ENCODE data around the gene IMPDH1. TPM values are rescaled to one million over a fixed set of nuclear protein-coding genes. Genes with fewer than 3 reads are reported as not detected.

Gene IMPDH1
- total RNA-seq, 4 donors from 2014 or later = 36.9 to 87.1 (median 43.3) TPM

- 79 to 80% methylated on average over 1 to 2 of the region's 4 CpGs for WGBS, 2 donors (ENCODE audit: low coverage in 1 of 2)
- no peak for TF ChIP-seq POLR2AphosphoS5 (IDR thresholded peaks at IDR 0.05)
- TF ChIP-seq, protein P1, sequence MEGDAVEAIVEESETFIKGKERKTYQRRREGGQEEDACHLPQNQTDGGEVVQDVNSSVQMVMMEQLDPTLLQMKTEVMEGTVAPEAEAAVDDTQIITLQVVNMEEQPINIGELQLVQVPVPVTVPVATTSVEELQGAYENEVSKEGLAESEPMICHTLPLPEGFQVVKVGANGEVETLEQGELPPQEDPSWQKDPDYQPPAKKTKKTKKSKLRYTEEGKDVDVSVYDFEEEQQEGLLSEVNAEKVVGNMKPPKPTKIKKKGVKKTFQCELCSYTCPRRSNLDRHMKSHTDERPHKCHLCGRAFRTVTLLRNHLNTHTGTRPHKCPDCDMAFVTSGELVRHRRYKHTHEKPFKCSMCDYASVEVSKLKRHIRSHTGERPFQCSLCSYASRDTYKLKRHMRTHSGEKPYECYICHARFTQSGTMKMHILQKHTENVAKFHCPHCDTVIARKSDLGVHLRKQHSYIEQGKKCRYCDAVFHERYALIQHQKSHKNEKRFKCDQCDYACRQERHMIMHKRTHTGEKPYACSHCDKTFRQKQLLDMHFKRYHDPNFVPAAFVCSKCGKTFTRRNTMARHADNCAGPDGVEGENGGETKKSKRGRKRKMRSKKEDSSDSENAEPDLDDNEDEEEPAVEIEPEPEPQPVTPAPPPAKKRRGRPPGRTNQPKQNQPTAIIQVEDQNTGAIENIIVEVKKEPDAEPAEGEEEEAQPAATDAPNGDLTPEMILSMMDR (IDR thresholded peaks at IDR 0.05) = no peak
- TF ChIP-seq EP300 (IDR thresholded peaks at IDR 0.05) = no peak
- TF ChIP-seq POLR2A (IDR thresholded peaks at IDR 0.05) = no peak
Observed at GRCh38 chr7:128434413-128435326, 24.9 kb upstream of the IMPDH1 start.

GRCh38 chr7:128431754-128432153 lies 22.0 kb upstream of the IMPDH1 start:
- no peaks in the 10 kb centered on the region for H3K9me3 ChIP-seq
- no peak for ATAC-seq
- no peak overlapping the region for H3K27ac ChIP-seq
- peaks cover 0 to 7% (median 0%) of the 10 kb centered on the region in 3 donors for H3K4me1 ChIP-seq
- no peaks in the 10 kb centered on the region for H3K36me3 ChIP-seq
- H3K27me3 ChIP-seq = peaks cover 16% of the 10 kb centered on the region
- 78 to 96% methylated on average over 2 of the region's 2 CpGs for WGBS, 2 donors (ENCODE audit: low coverage in 1 of 2)
- no peak overlapping the region for H3K4me3 ChIP-seq
- TF ChIP-seq EP300 (IDR thresholded peaks at IDR 0.05) = no peak
- TF ChIP-seq POLR2A (IDR thresholded peaks at IDR 0.05) = no peak
- TF ChIP-seq, protein P1 (IDR thresholded peaks at IDR 0.05) = no peak

More at GRCh38 chr7:128434413-128435326, 24.9 kb upstream of the IMPDH1 start:
- ATAC-seq = no peak
- no peak overlapping the region for H3K27ac ChIP-seq
- no peak overlapping the region for H3K4me3 ChIP-seq
- no peaks in the 10 kb centered on the region for H3K36me3 ChIP-seq
- H3K9me3 ChIP-seq = no peaks in the 10 kb centered on the region
- no peaks in the 10 kb centered on the region for H3K4me1 ChIP-seq
- H3K27me3 ChIP-seq = peaks cover 8% of the 10 kb centered on the region

DNA sequence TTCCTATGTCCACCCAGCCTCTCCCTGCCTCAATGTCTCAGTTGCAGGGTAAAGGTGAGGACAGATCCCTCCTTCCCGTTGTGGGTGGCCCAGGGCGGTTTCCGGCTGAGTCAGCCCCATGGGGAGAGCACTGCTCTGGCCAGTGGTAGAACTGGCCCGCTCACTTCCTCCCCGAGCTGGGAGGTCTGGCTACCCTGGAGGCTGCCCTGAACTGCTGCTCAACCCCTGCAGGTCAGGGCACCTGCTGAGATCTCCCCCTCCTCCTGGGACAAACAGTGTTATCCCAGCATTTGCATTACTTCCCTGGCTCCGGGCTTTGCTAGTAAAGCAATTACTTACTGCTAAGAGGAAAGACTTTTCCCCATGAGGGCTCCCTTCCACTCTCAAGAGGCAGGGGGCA lies 21.4 kb upstream of the IMPDH1 start:
- H3K9me3 ChIP-seq = no peaks in the 10 kb centered on the region
- H3K27me3 ChIP-seq = peaks cover 16% of the 10 kb centered on the region
- H3K4me3 ChIP-seq = no peak overlapping the region
- no peaks in the 10 kb centered on the region for H3K36me3 ChIP-seq
- no peak overlapping the region for H3K27ac ChIP-seq
- TF ChIP-seq, protein P1 (IDR thresholded peaks at IDR 0.05) = no peak
- TF ChIP-seq EP300 (IDR thresholded peaks at IDR 0.05) (no peak), POLR2A (IDR thresholded peaks at IDR 0.05) (no peak), POLR2AphosphoS5 (IDR thresholded peaks at IDR 0.05) (no peak)
- 50% methylated on average over 6 of the region's 6 CpGs; no CpG with 5 or more reads in 1 of the 2 donors for WGBS, 2 donors (ENCODE audit: low coverage in 1 of 2)
- H3K4me1 ChIP-seq = peaks cover 0 to 7% (median 0%) of the 10 kb centered on the region in 3 donors
- no peak for ATAC-seq

DNA sequence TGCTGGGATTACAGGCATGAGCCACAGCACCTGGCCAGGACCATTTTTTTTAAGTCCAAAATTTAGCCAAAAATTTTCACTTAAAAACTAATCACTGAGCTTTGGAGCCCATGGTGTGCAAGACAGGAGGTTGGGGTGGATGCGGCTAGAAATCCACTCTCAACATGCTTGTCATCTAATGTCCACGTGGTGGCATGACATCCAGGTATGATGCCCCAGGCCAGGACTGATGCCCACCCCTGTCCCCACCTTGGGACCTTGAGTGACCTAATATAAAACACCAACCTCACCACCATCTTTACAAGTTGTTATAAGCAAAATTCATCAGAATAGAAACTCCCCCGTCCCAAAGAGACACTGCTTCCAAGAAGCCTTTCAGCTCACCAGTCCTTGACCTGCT lies 20.4 kb upstream of the IMPDH1 start:
- Histone ChIP-seq H3K27ac (no peak overlapping the region), H3K9me3 (no peaks in the 10 kb centered on the region), H3K4me3 (no peak overlapping the region), H3K27me3 (peaks cover 16% of the 10 kb centered on the region), H3K36me3 (no peaks in the 10 kb centered on the region), H3K4me1 (peaks cover 0 to 7% (median 0%) of the 10 kb centered on the region in 3 donors)
- WGBS, 2 donors (ENCODE audit: low coverage in 1 of 2) = 50 to 77% methylated on average over 2 of the region's 3 CpGs
- no peak for ATAC-seq
- TF ChIP-seq POLR2A (IDR thresholded peaks at IDR 0.05) = no peak
- TF ChIP-seq EP300 (IDR thresholded peaks at IDR 0.05) = no peak
- TF ChIP-seq, protein P1 (IDR thresholded peaks at IDR 0.05) = no peak
- TF ChIP-seq POLR2AphosphoS5 (IDR thresholded peaks at IDR 0.05) = no peak
